Trophoblast cell (in vitro differentiated cells and primary cell): Measurements from ENCODE around the gene WTIP.

ENCODE experiments used
- DNase-seq, 2 donors: peaks; one replicate each; pipeline ENCODE4 v3.0.0-alpha.2; 2016
- H2AFZ ChIP-seq: 2 replicates; pipeline ENCODE4 v1.6.1; 2013; ENCODE audit warnings: low read length, moderate library complexity, mild to moderate bottlenecking; ENCODE audit not compliant: insufficient read depth, poor library complexity
- H2AK5ac ChIP-seq: 2 replicates; pipeline ENCODE4 v1.6.1; 2013; ENCODE audit warnings: mild to moderate bottlenecking, low read length
- H2BK120ac ChIP-seq: 2 replicates; pipeline ENCODE4 v1.6.1; 2013; ENCODE audit warnings: low read length, mild to moderate bottlenecking, moderate library complexity; ENCODE audit not compliant: insufficient read depth, poor library complexity
- H2BK12ac ChIP-seq: 2 replicates; pipeline ENCODE4 v1.6.1; 2013; ENCODE audit warnings: mild to moderate bottlenecking, low read length, moderate library complexity
- H2BK5ac ChIP-seq: 2 replicates; pipeline ENCODE4 v1.6.1; 2013; ENCODE audit warnings: low read length, low read depth, moderate library complexity, mild to moderate bottlenecking; ENCODE audit not compliant: poor library complexity
- H3K14ac ChIP-seq: 2 replicates; pipeline ENCODE4 v1.6.1; 2013; ENCODE audit warnings: mild to moderate bottlenecking, low read length
- H3K18ac ChIP-seq: 2 replicates; pipeline ENCODE4 v1.6.1; 2013; ENCODE audit warnings: mild to moderate bottlenecking, low read length
- H3K23ac ChIP-seq: 2 replicates; pipeline ENCODE4 v1.6.1; 2013; ENCODE audit warnings: low read length
- H3K27ac ChIP-seq: 2 replicates; pipeline ENCODE4 v1.5.1; 2013; ENCODE audit warnings: low read depth, mild to moderate bottlenecking, inconsistent platforms, low read length, moderate library complexity
- H3K27me3 ChIP-seq: 2 replicates; pipeline ENCODE4 v1.6.1; 2013; ENCODE audit warnings: inconsistent platforms, mild to moderate bottlenecking, low read length, moderate library complexity; ENCODE audit not compliant: insufficient read depth
- H3K36me3 ChIP-seq, 2 experiments: 1 replicate in 1 of 2; 2 replicates in 1 of 2; pipeline ENCODE4 v1.6.1; 2013; ENCODE audit warnings: low read length in 2 of 2, mild to moderate bottlenecking in 2 of 2, moderate library complexity in 1 of 2; ENCODE audit not compliant: insufficient read depth in 2 of 2, control insufficient read depth in 1 of 2
- H3K4ac ChIP-seq: 2 replicates; pipeline ENCODE4 v1.6.1; 2013; ENCODE audit warnings: low read depth, mild to moderate bottlenecking, low read length, moderate library complexity
- H3K4me1 ChIP-seq, 2 experiments: 1 replicate in 1 of 2; 2 replicates in 1 of 2; pipeline ENCODE4 v1.6.1; 2013; ENCODE audit warnings: low read length in 2 of 2, mild to moderate bottlenecking in 2 of 2, moderate library complexity in 1 of 2; ENCODE audit not compliant: insufficient read depth in 2 of 2, control insufficient read depth in 1 of 2
- H3K4me2 ChIP-seq: 2 replicates; pipeline ENCODE4 v1.6.1; 2013; ENCODE audit warnings: inconsistent platforms, mild to moderate bottlenecking, low read length, moderate library complexity
- H3K4me3 ChIP-seq: 2 replicates; pipeline ENCODE4 v1.5.1; 2013; ENCODE audit warnings: mild to moderate bottlenecking, low read depth, low read length, inconsistent platforms
- H3K79me1 ChIP-seq: one replicate; pipeline ENCODE4 v1.6.1; 2013; ENCODE audit warnings: low read length
- H3K79me2 ChIP-seq: 2 replicates; pipeline ENCODE4 v1.6.1; 2013; ENCODE audit warnings: low read length, mild to moderate bottlenecking; ENCODE audit not compliant: control insufficient read depth, insufficient read depth, poor library complexity
- H3K9ac ChIP-seq: 2 replicates; pipeline ENCODE4 v1.6.1; 2013; ENCODE audit warnings: mild to moderate bottlenecking, low read length
- H3K9me3 ChIP-seq: 2 replicates; pipeline ENCODE4 v1.6.1; 2013; ENCODE audit warnings: low read depth, mild to moderate bottlenecking, control low read depth, inconsistent platforms, low read length; ENCODE audit not compliant: insufficient read depth
- H4K12ac ChIP-seq: 2 replicates; pipeline ENCODE4 v1.6.1; 2013; ENCODE audit warnings: low read depth, mild to moderate bottlenecking, low read length, moderate library complexity
- H4K8ac ChIP-seq: 2 replicates; pipeline ENCODE4 v1.6.1; 2013; ENCODE audit warnings: low read depth, mild to moderate bottlenecking, low read length, moderate library complexity
- H4K91ac ChIP-seq: one replicate; pipeline ENCODE4 v1.6.1; 2013; ENCODE audit warnings: low read depth, mild to moderate bottlenecking, low read length, moderate library complexity
- WGBS: extraction: QIAGEN DNeasy Blood & Tissue Kit; methylation state at CpG from one replicate; pipeline ENCODE4 v1.1.7; 2013; ENCODE audit warnings: missing lambda C conversion rate; ENCODE audit not compliant: insufficient read length, insufficient coverage; ENCODE audit errors: extremely low coverage; 5-methylcytosine and 5-hydroxymethylcytosine counted together

The WTIP gene

DNA sequence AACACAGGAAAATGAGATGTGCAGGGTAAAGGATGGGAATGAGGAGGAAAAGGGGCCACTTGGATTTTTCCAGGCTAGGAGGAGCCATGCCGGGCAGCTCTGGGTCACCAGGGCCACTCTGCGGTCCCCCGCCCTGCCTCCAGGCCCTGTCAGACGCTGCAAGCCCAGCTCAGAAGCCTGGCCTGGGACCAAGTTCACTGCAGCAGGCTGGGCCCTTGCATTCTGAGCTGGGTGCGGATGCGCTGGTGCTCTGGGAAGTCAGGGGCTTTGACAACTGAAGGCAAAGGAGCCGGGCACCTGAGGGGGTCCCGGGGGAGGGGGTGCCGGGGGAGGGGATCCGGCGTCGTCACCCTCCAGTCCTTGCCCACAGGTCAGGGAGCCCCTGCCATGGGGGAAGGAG is 77.5 kb downstream of the WTIP start:
- no peak overlapping the region for H2AFZ ChIP-seq
- peaks cover 3% of the 10 kb centered on the region for H3K9me3 ChIP-seq
- H3K4me2 ChIP-seq, result no peak overlapping the region
- H2AK5ac ChIP-seq, result no peak overlapping the region
- H3K36me3 ChIP-seq, result no peaks in the 10 kb centered on the region
- no peak overlapping the region for H4K91ac ChIP-seq
- no peaks in the 10 kb centered on the region for H3K27me3 ChIP-seq
- H3K9ac ChIP-seq, result no peak overlapping the region
- no peak overlapping the region for H3K4me3 ChIP-seq
- no peak overlapping the region for H3K18ac ChIP-seq
- no peak overlapping the region for H3K14ac ChIP-seq
- no peak overlapping the region for H2BK120ac ChIP-seq
- no peak for DNase-seq
- no peak overlapping the region for H4K8ac ChIP-seq
- no peak overlapping the region for H2BK5ac ChIP-seq
- no peak overlapping the region for H3K4ac ChIP-seq
- no peaks in the 10 kb centered on the region for H3K4me1 ChIP-seq
- no CpG with 5 or more reads among the region's 12 CpGs for WGBS
- no peak overlapping the region for H3K23ac ChIP-seq
- H3K79me1 ChIP-seq, result no peaks in the 10 kb centered on the region
- H2BK12ac ChIP-seq, result no peak overlapping the region
- no peaks in the 10 kb centered on the region for H3K79me2 ChIP-seq
- no peak overlapping the region for H3K27ac ChIP-seq
- no peak overlapping the region for H4K12ac ChIP-seq

DNA sequence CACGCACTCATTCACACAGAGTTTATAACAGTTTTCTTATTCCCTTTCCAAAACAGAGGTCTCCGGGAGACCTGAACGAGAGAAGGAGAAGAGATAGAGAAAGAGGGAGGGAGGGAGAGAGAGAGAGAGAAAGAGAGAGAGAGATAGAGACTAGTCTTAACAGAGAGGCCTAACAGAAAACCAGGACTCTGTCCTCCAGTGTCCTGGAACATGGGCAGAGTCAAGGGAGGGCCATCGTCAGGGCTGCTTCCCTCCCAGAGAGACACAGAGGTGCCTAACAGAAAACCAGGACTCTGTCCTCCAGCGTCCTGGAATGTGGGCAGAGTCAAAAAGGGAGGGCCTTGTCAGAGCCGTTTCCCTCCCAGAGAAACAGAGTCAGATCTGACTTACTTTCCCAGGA is 78.7 kb downstream of the WTIP start:
- Histone ChIP-seq H3K4ac (no peak overlapping the region), H2AK5ac (no peak overlapping the region), H4K91ac (no peak overlapping the region), H2BK120ac (no peak overlapping the region), H4K12ac (no peak overlapping the region), H3K4me2 (no peak overlapping the region), H3K18ac (no peak overlapping the region), H2BK5ac (no peak overlapping the region), H3K27me3 (no peaks in the 10 kb centered on the region), H3K9me3 (peaks cover 3% of the 10 kb centered on the region), H4K8ac (no peak overlapping the region), H2AFZ (no peak overlapping the region), H3K4me3 (no peak overlapping the region), H3K14ac (no peak overlapping the region), H3K36me3 (no peaks in the 10 kb centered on the region), H3K23ac (no peak overlapping the region), H2BK12ac (no peak overlapping the region), H3K9ac (no peak overlapping the region), H3K79me1 (no peaks in the 10 kb centered on the region), H3K79me2 (no peaks in the 10 kb centered on the region), H3K27ac (no peak overlapping the region), H3K4me1 (no peaks in the 10 kb centered on the region)
- no peak for DNase-seq
- WGBS, result no CpG with 5 or more reads among the region's 6 CpGs
